Mesothelial cell of epicardium (in vitro differentiated cells): ENCODE measurements around the gene ADGRL3. TPM values are rescaled to one million over a fixed set of nuclear protein-coding genes. Genes with fewer than 3 reads are reported as not detected.

ENCODE experiments used
- DNase-seq, 2 experiments: peaks; one replicate each; pipeline ENCODE4 v3.0.0; 2021; ENCODE audit warnings: low spot score in 2 of 2; ENCODE audit not compliant: unreplicated experiment in 2 of 2
- H3K27ac Mint-ChIP-seq: 2 replicates; pipeline ENCODE4 v1.8.0; 2021; ENCODE audit warnings: mixed read lengths
- H3K27me3 Mint-ChIP-seq: 2 replicates; pipeline ENCODE4 v1.8.0; 2021; ENCODE audit warnings: low read depth, mixed read lengths
- H3K36me3 Mint-ChIP-seq: 2 replicates; pipeline ENCODE4 v1.8.0; 2021; ENCODE audit warnings: mixed read lengths
- H3K4me1 Mint-ChIP-seq: 2 replicates; pipeline ENCODE4 v1.8.0; 2021; ENCODE audit warnings: mixed read lengths
- H3K4me3 Mint-ChIP-seq: 2 replicates; pipeline ENCODE4 v1.8.0; 2021; ENCODE audit warnings: mild to moderate bottlenecking, moderate library complexity, mixed read lengths
- H3K9me3 Mint-ChIP-seq: 2 replicates; pipeline ENCODE4 v1.8.0; 2021; ENCODE audit warnings: mixed read lengths
- CTCF ChIP-seq: fragments of 200-600 bp; sonication (generic); IDR thresholded peaks from one replicate; pipeline ENCODE4 v1.5.0; 2021; ENCODE audit warnings: antibody characterized with exemption; ENCODE audit not compliant: unreplicated experiment
- total RNA-seq: library from RNA; stranded (reverse); gene quantifications from 3 replicates; pipeline ENCODE4 v1.2.1, GENCODE V29; 2021

Gene ADGRL3
- total RNA-seq, 1 donor from 2014 or later = 68.3 TPM

DNA sequence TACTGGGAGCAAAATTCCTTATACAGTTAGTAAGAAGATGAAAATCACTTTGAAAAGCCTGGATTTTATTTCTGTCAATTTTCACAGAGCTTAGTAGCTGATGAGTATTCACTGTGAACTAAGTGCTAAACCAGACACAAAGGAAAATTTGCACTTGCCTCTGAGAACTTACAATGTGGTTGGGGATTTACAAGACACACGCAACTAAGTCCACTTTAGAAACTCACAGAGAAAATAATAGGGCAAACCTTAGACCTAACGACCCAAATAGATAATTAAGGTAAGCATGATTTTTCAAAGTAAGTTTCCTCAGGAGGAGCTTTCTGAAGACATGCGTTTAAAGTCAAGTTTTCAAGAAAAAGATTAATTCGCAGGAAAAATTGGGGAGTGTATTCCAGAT lies 708.9 kb downstream of the ADGRL3 start:
- no peaks in the 10 kb centered on the region for H3K9me3 Mint-ChIP-seq
- no peak overlapping the region for H3K4me3 Mint-ChIP-seq
- no peaks in the 10 kb centered on the region for H3K27me3 Mint-ChIP-seq
- no peak for TF ChIP-seq CTCF
- no peaks in the 10 kb centered on the region for H3K4me1 Mint-ChIP-seq
- no peaks in the 10 kb centered on the region for H3K36me3 Mint-ChIP-seq
- no peak overlapping the region for H3K27ac Mint-ChIP-seq
- no peak for DNase-seq

DNA sequence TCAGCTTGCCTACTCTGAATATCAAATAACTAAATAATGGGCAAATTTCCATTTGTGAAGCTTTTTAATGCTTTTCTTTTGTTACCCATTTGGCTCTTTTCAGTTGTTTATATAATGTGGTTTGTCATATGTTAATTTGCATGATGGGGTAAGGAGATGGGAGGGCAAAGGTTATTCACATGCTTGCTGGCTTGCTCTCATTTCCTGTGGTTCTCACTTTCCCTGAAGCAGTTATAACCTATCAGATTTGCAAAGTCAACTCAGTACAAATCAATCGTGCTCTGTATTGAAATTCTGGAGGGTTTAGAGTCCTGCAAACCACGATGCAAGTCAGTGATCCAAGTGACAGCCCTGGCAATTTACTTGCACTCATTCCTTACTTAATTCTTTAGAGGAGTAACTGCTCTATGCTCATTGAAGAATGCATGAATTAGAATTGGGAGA lies 711.2 kb downstream of the ADGRL3 start:
- Mint-ChIP-seq H3K4me3 (no peak overlapping the region), H3K4me1 (no peaks in the 10 kb centered on the region), H3K27ac (no peak overlapping the region), H3K27me3 (no peaks in the 10 kb centered on the region), H3K36me3 (no peaks in the 10 kb centered on the region), H3K9me3 (no peaks in the 10 kb centered on the region)
- DNase-seq = no peak
- no peak for TF ChIP-seq CTCF

DNA sequence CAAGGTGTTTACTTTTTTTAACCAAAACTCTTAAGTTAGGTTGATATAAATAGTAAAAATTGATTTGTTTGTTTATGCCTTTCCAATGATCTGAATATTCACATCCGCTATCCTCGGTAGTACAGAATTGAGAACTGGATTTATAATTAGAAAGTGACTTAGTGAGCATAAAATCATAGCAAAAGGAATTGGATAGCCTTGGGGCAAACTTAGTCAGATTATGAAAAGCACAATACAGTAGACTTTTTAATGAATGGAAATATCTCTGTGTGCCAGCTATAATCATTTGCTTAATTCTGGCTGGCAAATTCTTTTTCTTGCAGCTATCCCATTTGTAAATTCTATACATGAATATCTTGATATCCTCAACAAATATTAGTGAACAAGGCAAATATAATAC lies 713.5 kb downstream of the ADGRL3 start:
- DNase-seq = no peak
- Mint-ChIP-seq H3K4me1 (peaks cover 8% of the 10 kb centered on the region), H3K36me3 (no peaks in the 10 kb centered on the region), H3K27me3 (no peaks in the 10 kb centered on the region), H3K27ac (no peak overlapping the region), H3K4me3 (no peak overlapping the region), H3K9me3 (no peaks in the 10 kb centered on the region)
- TF ChIP-seq CTCF = no peak

- no peak overlapping the region for H3K4me3 Mint-ChIP-seq
- peaks cover 20% of the 10 kb centered on the region for H3K4me1 Mint-ChIP-seq
- H3K9me3 Mint-ChIP-seq = no peaks in the 10 kb centered on the region
- no peak for DNase-seq
- H3K36me3 Mint-ChIP-seq = no peaks in the 10 kb centered on the region
- no peak for TF ChIP-seq CTCF
- H3K27me3 Mint-ChIP-seq = no peaks in the 10 kb centered on the region
- no peak overlapping the region for H3K27ac Mint-ChIP-seq
Observed at GRCh38 chr4:61915501-61915900, 715.4 kb downstream of the ADGRL3 start.

DNA sequence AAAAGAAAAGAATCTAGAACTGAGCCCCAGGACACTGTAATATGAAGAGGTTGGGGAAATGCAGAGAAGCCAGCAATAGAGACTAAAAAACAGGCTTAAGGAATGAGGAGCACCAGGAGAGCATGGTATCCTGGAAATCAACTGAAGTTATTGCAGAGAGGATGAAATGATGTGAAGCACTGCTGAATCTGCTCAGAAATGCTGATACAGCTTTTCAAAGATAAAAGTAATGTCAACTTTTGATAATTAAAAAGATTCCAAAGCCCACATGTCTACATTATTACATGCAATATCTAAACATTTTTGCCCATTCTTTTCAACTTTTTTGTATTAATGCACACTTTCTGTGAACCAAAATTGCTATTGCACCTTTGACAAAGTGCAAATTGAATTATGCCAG lies 718.4 kb downstream of the ADGRL3 start:
- Mint-ChIP-seq H3K27ac (no peak overlapping the region), H3K9me3 (no peaks in the 10 kb centered on the region), H3K4me1 (peaks cover 27% of the 10 kb centered on the region), H3K36me3 (no peaks in the 10 kb centered on the region), H3K4me3 (no peak overlapping the region), H3K27me3 (no peaks in the 10 kb centered on the region)
- no peak for DNase-seq
- TF ChIP-seq CTCF = no peak

- no peak overlapping the region for H3K4me3 Mint-ChIP-seq
- no peak overlapping the region for H3K27ac Mint-ChIP-seq
- DNase-seq = no peak
- H3K27me3 Mint-ChIP-seq = no peaks in the 10 kb centered on the region
- H3K9me3 Mint-ChIP-seq = no peaks in the 10 kb centered on the region
- TF ChIP-seq CTCF = no peak
- H3K4me1 Mint-ChIP-seq = peaks cover 27% of the 10 kb centered on the region
- H3K36me3 Mint-ChIP-seq = no peaks in the 10 kb centered on the region
Observed at GRCh38 chr4:61918987-61919386, 718.9 kb downstream of the ADGRL3 start.
